NB4 (cell line): ENCODE data around the gene ASNSD1.
A peak's percentile ranks its signal among the peaks of the same experiment; 100 is the strongest.

Source experiments
- DNase-seq: peaks from one replicate; pipeline ENCODE4 v3.0.0; 2010; ENCODE audit warnings: low read depth
- H3K4me3 ChIP-seq: one replicate; pipeline ENCODE4 v1.5.1; 2011; ENCODE audit warnings: mild to moderate bottlenecking, low read depth, low read length, moderate library complexity
- CTCF ChIP-seq: IDR thresholded peaks from one replicate; pipeline ENCODE4 v1.5.1; 2012; ENCODE audit warnings: low read depth, low read length
- MAX ChIP-seq: IDR thresholded peaks from 2 replicates; pipeline ENCODE4 v1.6.1; 2011; ENCODE audit warnings: low read depth, low read length
- MYC ChIP-seq: IDR thresholded peaks from 2 replicates; pipeline ENCODE4 v1.6.1; 2011; ENCODE audit warnings: low read depth, low read length
- POLR2A ChIP-seq: IDR thresholded peaks from 2 replicates; pipeline ENCODE4 v1.6.1; 2011; ENCODE audit warnings: mild to moderate bottlenecking; ENCODE audit not compliant: insufficient read length; ENCODE audit errors: extremely low read depth

The ASNSD1 gene

GRCh38 chr2:189661148-189661956 is at the start of gene ASNSD1:
ASNSD1 (plus strand) TSS chr2:189661459; CDS start chr2:189666133, 4,674 bp downstream.
- peak within 1 kb of the TSS; percentile 97 for H3K4me3 ChIP-seq
- DNase-seq = peak; percentile 99
- peak; percentile 97 for TF ChIP-seq POLR2A
- peak; percentile 85 for TF ChIP-seq MAX
- peak; percentile 93 for TF ChIP-seq MYC
- peak; percentile 92 for TF ChIP-seq CTCF

- H3K4me3 ChIP-seq = no peak overlapping the region
- TF ChIP-seq MAX = no peak
- TF ChIP-seq POLR2A = no peak
- TF ChIP-seq CTCF = no peak
- TF ChIP-seq MYC = no peak
- DNase-seq = no peak
Observed at GRCh38 chr2:189613077-189613636, 48.1 kb upstream of the ASNSD1 start.

GRCh38 chr2:189613650-189614420 is 47.4 kb upstream of the ASNSD1 start:
- no peak for DNase-seq
- no peak overlapping the region for H3K4me3 ChIP-seq
- TF ChIP-seq CTCF = no peak
- TF ChIP-seq POLR2A = no peak
- TF ChIP-seq MAX = no peak
- TF ChIP-seq MYC = no peak

- no peak overlapping the region for H3K4me3 ChIP-seq
- TF ChIP-seq MYC (no peak), POLR2A (no peak), CTCF (no peak), MAX (no peak)
- no peak for DNase-seq
Observed at GRCh38 chr2:189614585-189614984, 46.7 kb upstream of the ASNSD1 start.

- TF ChIP-seq MYC (no peak), POLR2A (no peak)
- H3K4me3 ChIP-seq = no peak overlapping the region
- no peak for DNase-seq
Observed at GRCh38 chr2:189618197-189618596, 43.1 kb upstream of the ASNSD1 start.

- no peak for DNase-seq
- H3K4me3 ChIP-seq = no peak overlapping the region
- TF ChIP-seq MYC (no peak), CTCF (no peak), POLR2A (no peak), MAX (no peak)
Observed at GRCh38 chr2:189621781-189622180, 39.5 kb upstream of the ASNSD1 start.
